Liver (tissue), 9 donors: ENCODE measurements around the gene TMEM178A. TPM values are rescaled to one million over a fixed set of nuclear protein-coding genes. Genes with fewer than 3 reads are reported as not detected.

ENCODE experiments used
- DNase-seq: peaks from one replicate; pipeline ENCODE4 v3.0.0-alpha.2; 2017; ENCODE audit warnings: low spot score
- H3K27ac ChIP-seq, 2 donors: one replicate each; pipeline ENCODE4 v1.7.0; 2013; ENCODE audit warnings: inconsistent platforms in 2 of 2, low read length in 2 of 2, control low read depth in 1 of 2, low read depth in 1 of 2, mild to moderate bottlenecking in 1 of 2
- H3K27me3 ChIP-seq, 4 donors: one replicate each; pipeline versions ENCODE4 v1.6.1 to v1.7.0; 2013; ENCODE audit warnings: low read length in 3 of 4, inconsistent platforms in 1 of 4, mild to moderate bottlenecking in 1 of 4, moderate library complexity in 1 of 4; ENCODE audit not compliant: control insufficient read depth in 4 of 4, insufficient read depth in 4 of 4
- H3K36me3 ChIP-seq, 4 donors: one replicate each; pipeline versions ENCODE4 v1.6.1 to v1.7.0; 2013; ENCODE audit warnings: low read length in 3 of 4, mild to moderate bottlenecking in 3 of 4, low read depth in 1 of 4, moderate library complexity in 1 of 4; ENCODE audit not compliant: control insufficient read depth in 4 of 4, insufficient read depth in 3 of 4
- H3K4me1 ChIP-seq, 4 donors: one replicate each; pipeline versions ENCODE4 v1.6.1 to v1.7.0; 2013; ENCODE audit warnings: low read length in 3 of 4, mild to moderate bottlenecking in 3 of 4, moderate library complexity in 1 of 4; ENCODE audit not compliant: control insufficient read depth in 4 of 4, insufficient read depth in 4 of 4
- H3K4me3 ChIP-seq, 3 donors: one replicate each; pipeline versions ENCODE4 v1.6.1 to v1.7.0; 2013; ENCODE audit warnings: low read length in 3 of 3, control low read depth in 1 of 3, low read depth in 1 of 3, mild to moderate bottlenecking in 1 of 3
- H3K9ac ChIP-seq, 2 donors: one replicate each; pipeline ENCODE4 v1.7.0; 2013; ENCODE audit warnings: low read length in 2 of 2, mild to moderate bottlenecking in 2 of 2, moderate library complexity in 2 of 2, control low read depth in 1 of 2, low read depth in 1 of 2
- H3K9me3 ChIP-seq, 4 donors: one replicate each; pipeline versions ENCODE4 v1.6.1 to v1.7.0; 2013; ENCODE audit warnings: low read length in 3 of 4; ENCODE audit not compliant: control insufficient read depth in 4 of 4
- EGR1 ChIP-seq, 2 donors: IDR thresholded peaks; 2 replicates each; pipeline ENCODE4 v1.6.1; 2016 to 2018; ENCODE audit warnings: antibody characterized with exemption in 2 of 2, low read depth in 2 of 2
- FOXA1 ChIP-seq: IDR thresholded peaks from 2 replicates; pipeline ENCODE4 v1.6.1; 2016; ENCODE audit warnings: antibody characterized with exemption
- FOXA2 ChIP-seq: IDR thresholded peaks from 2 replicates; pipeline ENCODE4 v1.6.1; 2016; ENCODE audit warnings: antibody characterized with exemption
- GABPA ChIP-seq, 2 donors: IDR thresholded peaks in 1 of 2; conservative IDR thresholded peaks in 1 of 2; 2 replicates each; pipeline ENCODE4 v1.6.1; 2016; ENCODE audit warnings: antibody characterized with exemption in 2 of 2, mild to moderate bottlenecking in 1 of 2, moderate library complexity in 1 of 2
- HNF4A ChIP-seq, 2 donors: conservative IDR thresholded peaks; 2 replicates each; pipeline ENCODE4 v1.6.1; 2016; ENCODE audit warnings: antibody characterized with exemption in 2 of 2, mild to moderate bottlenecking in 2 of 2
- HNF4G ChIP-seq: IDR thresholded peaks from 2 replicates; pipeline ENCODE4 v1.6.1; 2016; ENCODE audit warnings: antibody characterized with exemption
- JUND ChIP-seq, 2 donors: IDR thresholded peaks; 2 replicates each; pipeline ENCODE4 v1.6.1; 2016; ENCODE audit warnings: antibody characterized with exemption in 2 of 2
- NR2F2 ChIP-seq: IDR thresholded peaks from 2 replicates; pipeline ENCODE4 v1.6.1; 2016; ENCODE audit warnings: antibody characterized with exemption
- RAD21 ChIP-seq, 2 donors: IDR thresholded peaks; 2 replicates each; pipeline ENCODE4 v1.6.1; 2016; ENCODE audit warnings: antibody characterized with exemption in 2 of 2, mild to moderate bottlenecking in 2 of 2
- REST ChIP-seq: IDR thresholded peaks from 2 replicates; pipeline ENCODE4 v1.6.1; 2016; ENCODE audit warnings: antibody characterized with exemption, mild to moderate bottlenecking
- RXRA ChIP-seq, 2 donors: IDR thresholded peaks; 2 replicates each; pipeline ENCODE4 v1.6.1; 2017 to 2018; ENCODE audit warnings: antibody characterized with exemption in 2 of 2, mild to moderate bottlenecking in 1 of 2
- SP1 ChIP-seq: IDR thresholded peaks from 2 replicates; pipeline ENCODE4 v1.6.1; 2018; ENCODE audit warnings: antibody characterized with exemption, mild to moderate bottlenecking
- TAF1 ChIP-seq: conservative IDR thresholded peaks from 2 replicates; pipeline ENCODE4 v1.6.1; 2016; ENCODE audit warnings: antibody characterized with exemption, mild to moderate bottlenecking
- YY1 ChIP-seq: IDR thresholded peaks from 2 replicates; pipeline ENCODE4 v1.6.1; 2016; ENCODE audit warnings: antibody characterized with exemption, mild to moderate bottlenecking
- ZBTB33 ChIP-seq: IDR thresholded peaks from 2 replicates; pipeline ENCODE4 v1.6.1; 2016; ENCODE audit warnings: antibody characterized with exemption
- WGBS: extraction: QIAGEN DNeasy Blood & Tissue Kit; methylation state at CpG from one replicate; pipeline ENCODE4 v1.1.7; 2013; 5-methylcytosine and 5-hydroxymethylcytosine counted together
- polyA plus RNA-seq, 2 donors: library from polyadenylated mRNA; stranded (reverse) in 1 of 2; unstranded in 1 of 2; fragments of 200-250 nt in 1 of 2; fragments of >200 nt in 1 of 2; fragmentation: Nextera tagmentation in 1 of 2; extraction: Ambion mirVana in 1 of 2; gene quantifications; one replicate each; pipeline versions ENCODE4 v1.2.1 to v1.2.3, GENCODE V29; 2013 to 2015
- total RNA-seq, 2 donors: library from RNA; depleted of rRNA; stranded (reverse); fragments of >200 nt; gene quantifications; one replicate each; pipeline ENCODE4 v1.2.3, GENCODE V29; 2014
- TF ChIP-seq, protein P1 (sequence below): IDR thresholded peaks from 2 replicates; pipeline ENCODE4 v1.6.1; 2016; ENCODE audit warnings: antibody characterized with exemption
- TF ChIP-seq, protein P2 (sequence below): IDR thresholded peaks from 2 replicates; pipeline ENCODE4 v1.6.1; 2016; ENCODE audit warnings: antibody characterized with exemption
- TF ChIP-seq, protein P3 (sequence below): fragments of 150-350 bp; IDR thresholded peaks from 2 replicates; pipeline ENCODE4 v1.5.1; 2017; ENCODE audit warnings: improper control_type of control experiment, low read depth, low read length; ENCODE audit not compliant: missing input control
- donor health status: healthy.
- donor health status: healthy.
- donor health status: healthy.
- donor health status: healthy.
- donor health status: healthy.

TMEM178A gene
- total and polyA plus RNA-seq, 4 donors: 0.21 to 0.64 (median 0.49) TPM

GRCh38 chr2:39620067-39620466 lies 45.6 kb upstream of the TMEM178A start:
- no peaks in the 10 kb centered on the region for H3K36me3 ChIP-seq
- H3K27ac ChIP-seq: no peak overlapping the region
- H3K4me3 ChIP-seq: no peak overlapping the region
- H3K9ac ChIP-seq: peak overlapping the region in 1 of 2 donors; percentile 29
- TF ChIP-seq HNF4A (conservative IDR thresholded peaks at IDR 0.05): no peak
- no peak for TF ChIP-seq GABPA (IDR thresholded peaks at IDR 0.05 in 1 of 2, conservative IDR thresholded peaks at IDR 0.05 in 1 of 2)
- no peak for TF ChIP-seq SP1
- no peak for TF ChIP-seq FOXA2
- peak; percentile 37 for TF ChIP-seq YY1
- TF ChIP-seq, protein P1, sequence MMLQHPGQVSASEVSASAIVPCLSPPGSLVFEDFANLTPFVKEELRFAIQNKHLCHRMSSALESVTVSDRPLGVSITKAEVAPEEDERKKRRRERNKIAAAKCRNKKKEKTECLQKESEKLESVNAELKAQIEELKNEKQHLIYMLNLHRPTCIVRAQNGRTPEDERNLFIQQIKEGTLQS: no peak
- TF ChIP-seq JUND (IDR thresholded peaks at IDR 0.05): no peak
- no peak for TF ChIP-seq EGR1 (IDR thresholded peaks at IDR 0.05; ENCODE audit: low read depth in 2 of 2)
- peak in 1 of 2 donors; percentile 7 for TF ChIP-seq RXRA (IDR thresholded peaks at IDR 0.05)
- H3K4me1 ChIP-seq: peaks cover 0 to 5% (median 0%) of the 10 kb centered on the region in 4 donors
- 28% methylated on average over 6 of the region's 6 CpGs for WGBS
- no peaks in the 10 kb centered on the region for H3K27me3 ChIP-seq
- no peaks in the 10 kb centered on the region for H3K9me3 ChIP-seq
- no peak for DNase-seq

- WGBS: 92% methylated on average over 2 of the region's 2 CpGs
- TF ChIP-seq GABPA (IDR thresholded peaks at IDR 0.05 in 1 of 2, conservative IDR thresholded peaks at IDR 0.05 in 1 of 2) (no peak), JUND (IDR thresholded peaks at IDR 0.05) (no peak), HNF4A (conservative IDR thresholded peaks at IDR 0.05) (no peak), NR2F2 (no peak), HNF4G (no peak), RAD21 (IDR thresholded peaks at IDR 0.05) (no peak)
- TF ChIP-seq, protein P2, sequence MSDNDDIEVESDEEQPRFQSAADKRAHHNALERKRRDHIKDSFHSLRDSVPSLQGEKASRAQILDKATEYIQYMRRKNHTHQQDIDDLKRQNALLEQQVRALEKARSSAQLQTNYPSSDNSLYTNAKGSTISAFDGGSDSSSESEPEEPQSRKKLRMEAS: no peak
These were observed 44.1 kb upstream of the TMEM178A start for GRCh38 chr2:39621596-39621995.

DNA sequence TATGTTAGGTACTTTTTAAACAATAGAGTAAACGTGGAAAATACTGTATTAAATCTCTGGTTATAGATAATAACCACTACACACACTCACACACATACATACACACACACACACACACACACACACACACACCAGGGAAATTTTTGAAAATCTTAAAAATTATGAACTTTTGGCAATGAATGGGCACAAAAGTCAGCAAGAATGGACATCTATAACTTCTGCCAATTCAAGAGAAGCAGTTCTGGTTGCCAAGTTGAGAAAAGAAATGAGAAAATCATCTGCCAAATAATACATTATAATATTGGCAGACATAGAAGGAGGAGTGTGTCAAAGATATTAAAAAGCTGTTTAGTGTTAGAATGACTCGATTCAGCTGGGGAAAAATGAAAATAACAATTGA lies 42.9 kb upstream of the TMEM178A start:
- TF ChIP-seq EGR1 (IDR thresholded peaks at IDR 0.05; ENCODE audit: low read depth in 2 of 2) (no peak), RAD21 (IDR thresholded peaks at IDR 0.05) (no peak), SP1 (no peak), FOXA2 (no peak), ZBTB33 (no peak), NR2F2 (no peak), FOXA1 (no peak), YY1 (no peak), HNF4A (conservative IDR thresholded peaks at IDR 0.05) (no peak), RXRA (IDR thresholded peaks at IDR 0.05) (no peak), HNF4G (no peak), REST (no peak), TAF1 (no peak), GABPA (IDR thresholded peaks at IDR 0.05 in 1 of 2, conservative IDR thresholded peaks at IDR 0.05 in 1 of 2) (no peak)
- TF ChIP-seq, protein P1: no peak
- TF ChIP-seq, protein P2: no peak
- TF ChIP-seq, protein P3, sequence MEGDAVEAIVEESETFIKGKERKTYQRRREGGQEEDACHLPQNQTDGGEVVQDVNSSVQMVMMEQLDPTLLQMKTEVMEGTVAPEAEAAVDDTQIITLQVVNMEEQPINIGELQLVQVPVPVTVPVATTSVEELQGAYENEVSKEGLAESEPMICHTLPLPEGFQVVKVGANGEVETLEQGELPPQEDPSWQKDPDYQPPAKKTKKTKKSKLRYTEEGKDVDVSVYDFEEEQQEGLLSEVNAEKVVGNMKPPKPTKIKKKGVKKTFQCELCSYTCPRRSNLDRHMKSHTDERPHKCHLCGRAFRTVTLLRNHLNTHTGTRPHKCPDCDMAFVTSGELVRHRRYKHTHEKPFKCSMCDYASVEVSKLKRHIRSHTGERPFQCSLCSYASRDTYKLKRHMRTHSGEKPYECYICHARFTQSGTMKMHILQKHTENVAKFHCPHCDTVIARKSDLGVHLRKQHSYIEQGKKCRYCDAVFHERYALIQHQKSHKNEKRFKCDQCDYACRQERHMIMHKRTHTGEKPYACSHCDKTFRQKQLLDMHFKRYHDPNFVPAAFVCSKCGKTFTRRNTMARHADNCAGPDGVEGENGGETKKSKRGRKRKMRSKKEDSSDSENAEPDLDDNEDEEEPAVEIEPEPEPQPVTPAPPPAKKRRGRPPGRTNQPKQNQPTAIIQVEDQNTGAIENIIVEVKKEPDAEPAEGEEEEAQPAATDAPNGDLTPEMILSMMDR: no peak
- peaks cover 0 to 5% (median 0%) of the 10 kb centered on the region in 4 donors for H3K4me1 ChIP-seq
- H3K9me3 ChIP-seq: no peaks in the 10 kb centered on the region
- H3K27me3 ChIP-seq: no peaks in the 10 kb centered on the region
- no peak overlapping the region for H3K4me3 ChIP-seq
- no peak overlapping the region for H3K27ac ChIP-seq
- 56% methylated on average over 2 of the region's 2 CpGs for WGBS
- no peak overlapping the region for H3K9ac ChIP-seq
- H3K36me3 ChIP-seq: no peaks in the 10 kb centered on the region
- DNase-seq: no peak

More at GRCh38 chr2:39621596-39621995, 44.1 kb upstream of the TMEM178A start:
- Histone ChIP-seq H3K9me3 (no peaks in the 10 kb centered on the region), H3K27me3 (no peaks in the 10 kb centered on the region), H3K4me1 (peaks cover 0 to 5% (median 0%) of the 10 kb centered on the region in 4 donors), H3K36me3 (no peaks in the 10 kb centered on the region), H3K27ac (no peak overlapping the region), H3K9ac (no peak overlapping the region), H3K4me3 (no peak overlapping the region)
- no peak for DNase-seq
